GM23338 (cell line): ENCODE results near the gene TULP4. TPM values are rescaled to one million over a fixed set of nuclear protein-coding genes. Genes with fewer than 3 reads are reported as not detected.

Experiments used
- ATAC-seq: fragments of 200-7000 bp; cut with Tn5 transposase; 3 replicates; pipeline ENCODE4 v1.9.1; 2020
- DNase-seq: peaks from one replicate; pipeline ENCODE4 v3.0.0-alpha.2; 2015; ENCODE audit warnings: low spot score
- H2AFZ ChIP-seq: fragments of 200-600 bp; sonication (generic); 2 replicates; pipeline ENCODE4 v1.8.0; 2016; ENCODE audit warnings: antibody characterized with exemption, mild to moderate bottlenecking, moderate library complexity
- H3F3A ChIP-seq: fragments of 200-600 bp; sonication (generic); replicated peaks from 2 replicates; pipeline ENCODE4 v1.8.0; 2017; ENCODE audit warnings: antibody characterized with exemption, mixed run types, low read depth
- H3K27ac ChIP-seq: fragments of 200-600 bp; sonication (generic); 2 replicates; pipeline ENCODE4 v1.6.1; 2016; ENCODE audit warnings: low read depth
- H3K27me3 ChIP-seq: fragments of 200-600 bp; sonication (generic); 2 replicates; pipeline ENCODE4 v1.8.0; 2016; ENCODE audit warnings: mild to moderate bottlenecking, mixed run types, moderate library complexity; ENCODE audit not compliant: insufficient read depth
- H3K36me3 ChIP-seq: fragments of 200-600 bp; sonication (generic); 2 replicates; pipeline ENCODE4 v1.8.0; 2016; ENCODE audit warnings: mild to moderate bottlenecking; ENCODE audit not compliant: insufficient read depth
- H3K4me1 ChIP-seq: fragments of 200-600 bp; sonication (generic); 2 replicates; pipeline ENCODE4 v1.8.0; 2016; ENCODE audit warnings: mild to moderate bottlenecking, moderate library complexity; ENCODE audit not compliant: insufficient read depth
- H3K4me2 ChIP-seq: fragments of 200-600 bp; sonication (generic); 2 replicates; pipeline ENCODE4 v1.7.1; 2017; ENCODE audit warnings: mixed run types
- H3K4me3 ChIP-seq: fragments of 200-600 bp; sonication (generic); 2 replicates; pipeline ENCODE4 v1.6.1; 2016; ENCODE audit warnings: mixed run types
- H3K79me2 ChIP-seq: fragments of 200-600 bp; sonication (generic); replicated peaks from 2 replicates; pipeline ENCODE4 v1.8.0; 2017; ENCODE audit warnings: mild to moderate bottlenecking; ENCODE audit not compliant: insufficient read depth
- H3K9me2 ChIP-seq: fragments of 200-600 bp; sonication (generic); 2 replicates; pipeline ENCODE4 v1.8.0; 2017; ENCODE audit not compliant: insufficient read depth
- H4K20me1 ChIP-seq: fragments of 200-600 bp; sonication (generic); replicated peaks from 2 replicates; pipeline ENCODE4 v1.8.0; 2017; ENCODE audit warnings: mild to moderate bottlenecking; ENCODE audit not compliant: insufficient read depth
- H3K27ac Mint-ChIP-seq: 2 replicates; pipeline ENCODE4 v1.8.0; 2020; ENCODE audit warnings: inconsistent platforms, mild to moderate bottlenecking, moderate library complexity, mixed read lengths
- H3K27me3 Mint-ChIP-seq: 3 replicates; pipeline ENCODE4 v1.8.0; 2022; ENCODE audit warnings: low read depth, mild to moderate bottlenecking, moderate library complexity, mixed read lengths, inconsistent platforms; ENCODE audit not compliant: insufficient read depth, poor library complexity
- H3K36me3 Mint-ChIP-seq: 3 replicates; pipeline ENCODE4 v1.8.0; 2021; ENCODE audit warnings: low read depth, mild to moderate bottlenecking, inconsistent platforms, moderate library complexity, mixed read lengths
- H3K4me1 Mint-ChIP-seq: 3 replicates; pipeline ENCODE4 v1.8.0; 2020; ENCODE audit warnings: mild to moderate bottlenecking, inconsistent platforms, mixed read lengths
- H3K4me3 Mint-ChIP-seq: 3 replicates; pipeline ENCODE4 v1.8.0; 2021; ENCODE audit warnings: moderate library complexity, mild to moderate bottlenecking, inconsistent platforms, mixed read lengths
- H3K9me3 Mint-ChIP-seq: 3 replicates; pipeline ENCODE4 v1.8.0; 2020; ENCODE audit warnings: moderate library complexity, mild to moderate bottlenecking, inconsistent platforms, mixed read lengths
- CREB1 ChIP-seq: fragments of 250-450 bp; sonication (Bioruptor Pico); IDR thresholded peaks from 2 replicates; pipeline ENCODE4 v1.5.0; 2020; ENCODE audit warnings: low read depth, mild to moderate bottlenecking, moderate library complexity
- CTCF ChIP-seq, 2 experiments: fragments of 200-600 bp in 1 of 2; sonication (generic) in 1 of 2; conservative IDR thresholded peaks; 2 replicates each; pipeline versions ENCODE4 v1.5.1 to v1.6.1; 2016 to 2017; ENCODE audit warnings: antibody characterized with exemption in 2 of 2, low read depth in 2 of 2, mild to moderate bottlenecking in 2 of 2, moderate library complexity in 1 of 2
- EZH2 ChIP-seq: fragments of 200-600 bp; sonication (generic); IDR thresholded peaks from one replicate; pipeline ENCODE4 v1.8.0; 2017; ENCODE audit warnings: antibody characterized with exemption, mild to moderate bottlenecking, low read depth; ENCODE audit not compliant: unreplicated experiment
- EZH2phosphoT487 ChIP-seq: fragments of 200-600 bp; sonication (generic); IDR thresholded peaks from one replicate; pipeline ENCODE4 v1.8.1; 2018; ENCODE audit warnings: antibody characterized with exemption; ENCODE audit not compliant: unreplicated experiment
- NANOG ChIP-seq: IDR thresholded peaks from 2 replicates; pipeline ENCODE4 v1.6.1; 2016; ENCODE audit warnings: antibody characterized with exemption, borderline replicate concordance
- POLR2AphosphoS5 ChIP-seq: IDR thresholded peaks from 2 replicates; pipeline ENCODE4 v1.6.1; 2016; ENCODE audit warnings: antibody characterized with exemption, low read depth
- REST ChIP-seq: IDR thresholded peaks from one replicate; pipeline ENCODE4 v1.6.1; 2018; ENCODE audit warnings: antibody characterized with exemption; ENCODE audit not compliant: unreplicated experiment
- STAT1 ChIP-seq: IDR thresholded peaks from one replicate; pipeline ENCODE4 v1.6.1; 2016; ENCODE audit warnings: antibody characterized with exemption; ENCODE audit not compliant: unreplicated experiment
- ZNF331 ChIP-seq: fragments of 250-450 bp; sonication (Bioruptor Pico); IDR thresholded peaks from 2 replicates; pipeline ENCODE4 v1.5.0; 2020; ENCODE audit warnings: low read depth, mild to moderate bottlenecking, moderate library complexity
- ZNF462 ChIP-seq: fragments of 250-450 bp; sonication (Bioruptor Pico); IDR thresholded peaks from 2 replicates; pipeline ENCODE4 v1.5.0; 2020; ENCODE audit warnings: mild to moderate bottlenecking, moderate library complexity
- polyA plus RNA-seq: library from polyadenylated mRNA; unstranded; fragments of >200 nt; fragmentation: Nextera tagmentation; extraction: Ambion mirVana; gene quantifications from 2 replicates; pipeline ENCODE4 v1.2.1, GENCODE V29; 2016
- total RNA-seq: library from RNA; depleted of rRNA; stranded (reverse); fragments of >200 nt; shearing (Covaris generic); gene quantifications from 2 replicates; pipeline ENCODE4 v1.2.3, GENCODE V29; 2014

TULP4 gene
- total and polyA plus RNA-seq, 2 experiments from 2014 or later: 31.2 to 50.2 TPM

GRCh38 chr6:158442306-158442705 lies 130.0 kb downstream of the TULP4 start:
- Mint-ChIP-seq H3K27ac (no peak overlapping the region), H3K4me1 (no peaks in the 10 kb centered on the region), H3K27me3 (peaks cover 2% of the 10 kb centered on the region), H3K36me3 (no peaks in the 10 kb centered on the region), H3K4me3 (no peak overlapping the region), H3K9me3 (no peaks in the 10 kb centered on the region)
- Histone ChIP-seq H3K9me2 (no peaks in the 10 kb centered on the region), H2AFZ (no peak overlapping the region), H3K4me3 (no peak overlapping the region), H3K27ac (no peak overlapping the region), H3K27me3 (no peaks in the 10 kb centered on the region), H3K79me2 (no peaks in the 10 kb centered on the region), H3K36me3 (no peaks in the 10 kb centered on the region), H4K20me1 (no peaks in the 10 kb centered on the region; the same call in 1 of the 2 replicates), H3F3A (no peaks in the 10 kb centered on the region), H3K4me2 (no peak overlapping the region), H3K4me1 (no peaks in the 10 kb centered on the region)
- no peak for DNase-seq
- TF ChIP-seq EZH2 (no peak), CREB1 (no peak), ZNF331 (CRISPR knock-in tag) (no peak), ZNF462 (CRISPR knock-in tag) (no peak), EZH2phosphoT487 (no peak), STAT1 (no peak)
- ATAC-seq: no peak

GRCh38 chr6:158445426-158446085 lies 133.3 kb downstream of the TULP4 start:
- DNase-seq (no peak), ATAC-seq (no peak)
- Histone ChIP-seq H2AFZ (no peak overlapping the region), H3K36me3 (no peaks in the 10 kb centered on the region), H3K9me2 (no peaks in the 10 kb centered on the region), H3K27ac (no peak overlapping the region), H3F3A (no peaks in the 10 kb centered on the region), H3K4me1 (no peaks in the 10 kb centered on the region), H3K27me3 (no peaks in the 10 kb centered on the region), H3K4me2 (no peak overlapping the region), H4K20me1 (no peaks in the 10 kb centered on the region; the same call in 1 of the 2 replicates), H3K79me2 (no peaks in the 10 kb centered on the region), H3K4me3 (no peak overlapping the region)
- Mint-ChIP-seq H3K9me3 (no peaks in the 10 kb centered on the region), H3K36me3 (no peaks in the 10 kb centered on the region), H3K27ac (no peak overlapping the region), H3K4me3 (no peak overlapping the region), H3K4me1 (no peaks in the 10 kb centered on the region), H3K27me3 (peaks cover 2% of the 10 kb centered on the region)
- TF ChIP-seq ZNF331 (CRISPR knock-in tag) (no peak), NANOG (no peak), CTCF (conservative IDR thresholded peaks at IDR 0.05; ENCODE audit: low read depth in 2 of 2) (no peak), EZH2phosphoT487 (no peak), POLR2AphosphoS5 (no peak), STAT1 (no peak), REST (no peak)
